ENCODE results near the gene PPP1R7. TPM values are rescaled to one million over a fixed set of nuclear protein-coding genes. Genes with fewer than 3 reads are reported as not detected.

Gene PPP1R7
- total RNA-seq, 1 donor from 2014 or later, result 51.1 TPM

DNA sequence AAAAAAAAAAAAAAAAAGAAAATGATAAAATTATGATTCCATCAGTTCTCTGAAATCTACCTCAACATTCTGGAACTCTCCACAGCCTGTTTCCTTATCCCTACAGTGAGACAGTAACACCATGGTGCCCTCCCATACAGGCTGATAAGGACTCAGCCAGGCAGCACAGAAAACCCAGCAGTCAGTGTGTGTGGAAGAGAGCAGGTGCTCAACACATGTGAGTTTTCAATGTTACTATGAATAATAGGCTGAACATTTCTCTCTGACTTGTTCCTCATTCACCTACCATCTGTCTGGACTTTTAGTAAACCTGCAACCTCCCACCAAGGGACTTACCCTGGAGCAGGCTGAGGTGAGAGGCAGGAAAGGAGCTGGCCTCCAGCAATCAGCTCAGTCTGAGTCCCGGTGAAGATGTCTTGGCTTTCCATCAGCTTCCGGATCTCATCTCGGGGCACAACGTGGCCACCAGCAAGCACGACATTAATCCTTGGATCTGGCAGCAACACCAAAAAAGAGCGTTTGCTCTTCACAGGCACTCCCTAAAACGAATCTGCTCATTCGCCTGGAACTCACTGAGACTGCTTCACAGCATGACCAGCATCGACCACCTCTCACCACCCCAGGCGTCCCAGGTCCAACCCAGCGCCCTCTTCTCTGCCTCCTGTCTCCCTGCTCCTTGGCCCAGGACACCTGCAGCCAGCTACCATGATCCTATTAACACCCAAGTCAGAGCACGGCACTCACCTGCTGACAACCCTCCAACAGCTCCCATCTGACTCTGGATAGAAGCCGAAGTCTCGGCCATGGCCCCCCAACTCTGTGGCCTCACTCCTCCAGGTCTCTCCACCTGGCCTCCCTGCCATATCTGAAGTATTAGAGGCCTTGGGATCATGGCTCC lies 17.5 kb upstream of the PPP1R7 start:
- no peaks in the 10 kb centered on the region for H3K9me3 ChIP-seq
- no peaks in the 10 kb centered on the region for H3K27me3 ChIP-seq
- H3K4me1 ChIP-seq, result no peaks in the 10 kb centered on the region
- no peak overlapping the region for H3K27ac ChIP-seq
- no peaks in the 10 kb centered on the region for H3K36me3 ChIP-seq
- TF ChIP-seq POLR2AphosphoS5 (IDR thresholded peaks at IDR 0.05; ENCODE audit: insufficient read depth in 1 of 2, low read depth in 1 of 2) (no peak), POLR2A (IDR thresholded peaks at IDR 0.05) (no peak)
- TF ChIP-seq, protein P1, sequence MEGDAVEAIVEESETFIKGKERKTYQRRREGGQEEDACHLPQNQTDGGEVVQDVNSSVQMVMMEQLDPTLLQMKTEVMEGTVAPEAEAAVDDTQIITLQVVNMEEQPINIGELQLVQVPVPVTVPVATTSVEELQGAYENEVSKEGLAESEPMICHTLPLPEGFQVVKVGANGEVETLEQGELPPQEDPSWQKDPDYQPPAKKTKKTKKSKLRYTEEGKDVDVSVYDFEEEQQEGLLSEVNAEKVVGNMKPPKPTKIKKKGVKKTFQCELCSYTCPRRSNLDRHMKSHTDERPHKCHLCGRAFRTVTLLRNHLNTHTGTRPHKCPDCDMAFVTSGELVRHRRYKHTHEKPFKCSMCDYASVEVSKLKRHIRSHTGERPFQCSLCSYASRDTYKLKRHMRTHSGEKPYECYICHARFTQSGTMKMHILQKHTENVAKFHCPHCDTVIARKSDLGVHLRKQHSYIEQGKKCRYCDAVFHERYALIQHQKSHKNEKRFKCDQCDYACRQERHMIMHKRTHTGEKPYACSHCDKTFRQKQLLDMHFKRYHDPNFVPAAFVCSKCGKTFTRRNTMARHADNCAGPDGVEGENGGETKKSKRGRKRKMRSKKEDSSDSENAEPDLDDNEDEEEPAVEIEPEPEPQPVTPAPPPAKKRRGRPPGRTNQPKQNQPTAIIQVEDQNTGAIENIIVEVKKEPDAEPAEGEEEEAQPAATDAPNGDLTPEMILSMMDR (IDR thresholded peaks at IDR 0.05), result no peak
- DNase-seq (ENCODE audit: extremely low spot score in 2 of 2), result no peak
- no peak overlapping the region for H3K4me3 ChIP-seq
- intact Hi-C loops (cut with DNase I), result no loop called here

DNA sequence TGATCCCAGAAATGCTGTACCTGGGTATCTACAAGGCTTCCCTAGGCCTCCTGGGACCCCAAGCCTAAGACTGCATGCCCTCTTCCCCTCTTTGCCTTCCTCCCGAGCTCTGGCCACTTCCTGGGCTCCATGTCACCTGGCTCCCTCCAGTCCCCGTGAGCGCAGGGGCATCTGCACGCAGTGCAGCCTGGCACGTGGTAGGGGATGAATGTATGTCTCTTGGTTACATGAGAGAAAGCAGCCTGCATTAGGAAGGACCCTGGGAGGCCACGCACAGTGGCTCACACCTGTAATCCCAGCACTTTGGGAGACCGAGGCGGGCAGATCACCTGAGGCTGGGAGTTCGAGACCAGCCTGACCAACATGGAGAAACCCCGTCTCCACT lies 16.8 kb upstream of the PPP1R7 start:
- TF ChIP-seq, protein P1 (IDR thresholded peaks at IDR 0.05), result no peak
- TF ChIP-seq POLR2AphosphoS5 (IDR thresholded peaks at IDR 0.05; ENCODE audit: insufficient read depth in 1 of 2, low read depth in 1 of 2) (no peak), POLR2A (IDR thresholded peaks at IDR 0.05) (no peak)
- H3K4me3 ChIP-seq, result no peak overlapping the region

DNA sequence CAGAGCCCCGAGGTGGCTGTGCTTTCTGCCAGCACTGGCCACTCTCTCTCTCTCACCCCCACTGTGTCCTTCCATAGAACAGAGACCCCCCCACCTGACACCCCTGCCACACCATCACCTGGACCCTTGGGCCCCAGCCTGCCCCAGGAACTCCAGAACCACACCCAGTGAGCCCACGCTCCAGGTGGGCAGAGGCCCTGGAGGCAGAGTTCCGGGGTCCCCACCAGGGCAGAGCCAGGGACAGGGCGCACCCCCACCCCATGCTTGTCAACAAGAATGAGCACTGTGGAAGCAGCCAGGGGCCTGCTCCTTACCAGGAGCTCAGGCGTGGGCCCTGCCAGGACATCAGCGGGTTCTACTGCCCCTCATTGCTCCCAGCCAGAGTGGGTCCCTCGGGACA lies 15.6 kb upstream of the PPP1R7 start:
- no peak for TF ChIP-seq POLR2A (IDR thresholded peaks at IDR 0.05)
- no peak for TF ChIP-seq POLR2AphosphoS5 (IDR thresholded peaks at IDR 0.05; ENCODE audit: insufficient read depth in 1 of 2, low read depth in 1 of 2)
- TF ChIP-seq, protein P1 (IDR thresholded peaks at IDR 0.05), result no peak
- no peak overlapping the region for H3K27ac ChIP-seq
- H3K4me3 ChIP-seq, result no peak overlapping the region
- no peaks in the 10 kb centered on the region for H3K36me3 ChIP-seq
- H3K9me3 ChIP-seq, result no peaks in the 10 kb centered on the region
- DNase-seq (ENCODE audit: extremely low spot score in 2 of 2), result no peak
- H3K27me3 ChIP-seq, result no peaks in the 10 kb centered on the region
- H3K4me1 ChIP-seq, result no peaks in the 10 kb centered on the region
- intact Hi-C loops (cut with DNase I), result no loop called here

More for the DNA sequence above, 16.8 kb upstream of the PPP1R7 start:
- Histone ChIP-seq H3K27me3 (no peaks in the 10 kb centered on the region), H3K9me3 (no peaks in the 10 kb centered on the region), H3K4me1 (no peaks in the 10 kb centered on the region), H3K27ac (no peak overlapping the region), H3K36me3 (no peaks in the 10 kb centered on the region)
- DNase-seq (ENCODE audit: extremely low spot score in 2 of 2), result no peak
- intact Hi-C loops (cut with DNase I), result no loop called here

DNA sequence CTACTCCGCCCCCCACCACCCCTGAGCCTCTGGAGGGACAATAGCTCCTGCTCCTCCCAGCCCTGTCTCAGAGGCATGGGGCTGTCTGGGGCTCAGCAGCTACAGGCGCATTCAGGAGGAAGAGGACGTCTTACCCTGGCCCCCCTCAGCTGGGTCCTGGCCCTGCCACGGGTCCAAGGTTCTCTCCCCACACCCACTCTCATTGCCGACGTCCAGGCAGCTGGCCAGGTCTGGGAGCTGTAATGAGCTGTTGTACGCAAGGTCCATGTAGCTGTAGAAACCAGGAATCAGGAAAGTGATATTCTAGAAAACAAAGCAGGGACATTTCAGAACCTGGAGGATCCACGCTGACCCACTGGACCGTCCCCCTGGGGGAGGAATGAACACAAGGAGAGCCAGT lies 14.5 kb upstream of the PPP1R7 start:
- H3K4me3 ChIP-seq, result no peak overlapping the region
- H3K27me3 ChIP-seq, result no peaks in the 10 kb centered on the region
- intact Hi-C loops (cut with DNase I), result no loop called here
- TF ChIP-seq, protein P1 (IDR thresholded peaks at IDR 0.05), result no peak
- TF ChIP-seq POLR2A (IDR thresholded peaks at IDR 0.05) (no peak), POLR2AphosphoS5 (IDR thresholded peaks at IDR 0.05; ENCODE audit: insufficient read depth in 1 of 2, low read depth in 1 of 2) (no peak)
- no peaks in the 10 kb centered on the region for H3K36me3 ChIP-seq
- DNase-seq (ENCODE audit: extremely low spot score in 2 of 2), result no peak
- no peaks in the 10 kb centered on the region for H3K4me1 ChIP-seq
- H3K9me3 ChIP-seq, result no peaks in the 10 kb centered on the region
- H3K27ac ChIP-seq, result no peak overlapping the region

DNA sequence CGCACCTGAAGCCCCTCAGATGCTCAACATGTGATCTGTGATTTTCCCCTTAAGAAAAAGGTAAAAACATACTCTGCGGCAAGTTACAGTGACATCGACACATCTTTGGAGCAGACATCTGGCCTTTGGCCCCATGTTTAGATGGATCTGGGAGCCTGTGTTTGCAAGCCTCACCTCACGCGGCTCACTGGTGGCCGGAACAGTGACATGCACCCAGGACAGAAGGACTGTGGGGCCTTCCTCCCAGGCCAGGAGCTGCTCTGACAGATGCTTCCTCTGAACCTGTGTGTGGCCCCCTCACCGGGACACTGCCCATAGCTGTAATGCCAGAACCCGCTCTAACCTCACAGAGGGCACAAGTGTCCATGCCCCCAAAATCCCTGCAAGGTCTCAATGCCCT lies 14.1 kb upstream of the PPP1R7 start:
- Histone ChIP-seq H3K4me1 (no peaks in the 10 kb centered on the region), H3K9me3 (no peaks in the 10 kb centered on the region), H3K36me3 (no peaks in the 10 kb centered on the region), H3K27me3 (no peaks in the 10 kb centered on the region), H3K27ac (no peak overlapping the region), H3K4me3 (no peak overlapping the region)
- DNase-seq (ENCODE audit: extremely low spot score in 2 of 2), result no peak
- no peak for TF ChIP-seq POLR2AphosphoS5 (IDR thresholded peaks at IDR 0.05; ENCODE audit: insufficient read depth in 1 of 2, low read depth in 1 of 2)
- TF ChIP-seq, protein P1 (IDR thresholded peaks at IDR 0.05), result no peak
- no peak for TF ChIP-seq POLR2A (IDR thresholded peaks at IDR 0.05)
- intact Hi-C loops (cut with DNase I), result no loop called here

All from vagina (tissue), 2 donors.